OCI-LY3 (cell line): Measurements from ENCODE around the gene ENPP5.
"Not testable (repeated sequence)": the region's sequence is repeated elsewhere in the genome, so short reads cannot be mapped to it uniquely, and the experiment has no call there.

ENCODE experiments used
- H2AFZ ChIP-seq: fragments of 200-600, 300-600 bp; shearing (Covaris generic); 2 replicates; pipeline ENCODE4 v1.6.0; 2014; ENCODE audit warnings: antibody characterized with exemption, low read depth, low read length
- H3K27ac ChIP-seq: fragments of 200-600, 300-600 bp; sonication (generic); 2 replicates; pipeline ENCODE4 v1.5.1; 2014; ENCODE audit warnings: mild to moderate bottlenecking, low read length, moderate library complexity, mixed read lengths
- H3K27me3 ChIP-seq: fragments of 200-600, 300-600 bp; sonication (generic); 2 replicates; pipeline ENCODE4 v1.6.1; 2014; ENCODE audit warnings: low read depth, low read length, mixed read lengths
- H3K36me3 ChIP-seq: fragments of 200-600, 300-600 bp; sonication (generic); replicated peaks from 2 replicates; pipeline ENCODE3; 2014; ENCODE audit warnings: low read depth, low read length, mixed read lengths
- H3K4me1 ChIP-seq: fragments of 300-600, 200-600 bp; sonication (generic); 2 replicates; pipeline ENCODE4 v1.6.1; 2014; ENCODE audit warnings: low read length, mixed read lengths
- H3K4me2 ChIP-seq: fragments of 200-600, 300-600 bp; sonication (generic); 2 replicates; pipeline ENCODE4 v1.6.1; 2014; ENCODE audit warnings: low read length, mixed read lengths
- H3K4me3 ChIP-seq: fragments of 300-600, 200-600 bp; sonication (generic); 2 replicates; pipeline ENCODE4 v1.5.1; 2014; ENCODE audit warnings: antibody characterized with exemption, mild to moderate bottlenecking, low read length, moderate library complexity
- H3K79me2 ChIP-seq: fragments of 300-600, 200-600 bp; shearing (Covaris generic); 2 replicates; pipeline ENCODE4 v1.6.1; 2014; ENCODE audit warnings: mild to moderate bottlenecking, low read length, mixed read lengths
- H3K9ac ChIP-seq: fragments of 300-600, 200-600 bp; shearing (Covaris generic); 2 replicates; pipeline ENCODE4 v1.6.0; 2014; ENCODE audit warnings: mild to moderate bottlenecking, low read length, moderate library complexity
- H3K9me3 ChIP-seq: fragments of 200-600, 300-600 bp; shearing (Covaris generic); 2 replicates; pipeline ENCODE4 v1.6.1; 2014; ENCODE audit warnings: low read length, mixed read lengths; ENCODE audit not compliant: insufficient read depth
- H4K20me1 ChIP-seq: fragments of 200-600, 300-600 bp; sonication (generic); 2 replicates; pipeline ENCODE4 v1.6.1; 2016; ENCODE audit warnings: low read length, mixed read lengths; ENCODE audit not compliant: insufficient read depth
- EZH2phosphoT487 ChIP-seq: fragments of 200-600 bp; shearing (Covaris generic); IDR thresholded peaks from 2 replicates; pipeline ENCODE4 v1.6.1; 2018; ENCODE audit warnings: antibody characterized with exemption, mixed run types, low read depth
- TF ChIP-seq, protein P1 (sequence below): fragments of 200-600, 300-600 bp; sonication (generic); IDR thresholded peaks from 2 replicates; pipeline ENCODE4 v1.5.1; 2014; ENCODE audit warnings: antibody characterized with exemption, low read length, low read depth

ENPP5 gene

DNA sequence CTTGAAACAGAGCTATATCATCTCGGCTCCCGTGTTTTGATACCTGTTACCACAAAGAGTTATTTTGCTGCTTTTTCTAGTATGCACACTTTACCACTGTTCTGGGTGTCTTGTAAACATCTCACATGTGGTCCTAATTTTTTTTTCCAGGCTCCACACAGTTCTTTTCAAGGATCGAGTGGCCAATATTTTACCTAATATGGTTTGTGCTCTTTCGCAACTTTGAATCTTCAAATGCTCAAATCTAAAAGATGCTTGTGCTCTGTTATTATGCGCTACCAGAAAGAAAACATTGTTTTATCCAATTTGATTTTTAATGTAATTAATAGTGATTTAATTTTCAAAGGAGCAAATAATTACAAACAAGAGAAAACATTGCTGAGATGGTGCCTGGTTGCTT is 10.7 kb downstream of the ENPP5 start:
- H2AFZ ChIP-seq: no peak overlapping the region
- H3K4me1 ChIP-seq: no peaks in the 10 kb centered on the region
- TF ChIP-seq, protein P1, sequence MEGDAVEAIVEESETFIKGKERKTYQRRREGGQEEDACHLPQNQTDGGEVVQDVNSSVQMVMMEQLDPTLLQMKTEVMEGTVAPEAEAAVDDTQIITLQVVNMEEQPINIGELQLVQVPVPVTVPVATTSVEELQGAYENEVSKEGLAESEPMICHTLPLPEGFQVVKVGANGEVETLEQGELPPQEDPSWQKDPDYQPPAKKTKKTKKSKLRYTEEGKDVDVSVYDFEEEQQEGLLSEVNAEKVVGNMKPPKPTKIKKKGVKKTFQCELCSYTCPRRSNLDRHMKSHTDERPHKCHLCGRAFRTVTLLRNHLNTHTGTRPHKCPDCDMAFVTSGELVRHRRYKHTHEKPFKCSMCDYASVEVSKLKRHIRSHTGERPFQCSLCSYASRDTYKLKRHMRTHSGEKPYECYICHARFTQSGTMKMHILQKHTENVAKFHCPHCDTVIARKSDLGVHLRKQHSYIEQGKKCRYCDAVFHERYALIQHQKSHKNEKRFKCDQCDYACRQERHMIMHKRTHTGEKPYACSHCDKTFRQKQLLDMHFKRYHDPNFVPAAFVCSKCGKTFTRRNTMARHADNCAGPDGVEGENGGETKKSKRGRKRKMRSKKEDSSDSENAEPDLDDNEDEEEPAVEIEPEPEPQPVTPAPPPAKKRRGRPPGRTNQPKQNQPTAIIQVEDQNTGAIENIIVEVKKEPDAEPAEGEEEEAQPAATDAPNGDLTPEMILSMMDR: no peak
- no peak for TF ChIP-seq EZH2phosphoT487
- H3K9me3 ChIP-seq: no peaks in the 10 kb centered on the region
- no peaks in the 10 kb centered on the region for H4K20me1 ChIP-seq
- no peaks in the 10 kb centered on the region for H3K27me3 ChIP-seq
- no peak overlapping the region for H3K27ac ChIP-seq
- no peaks in the 10 kb centered on the region for H3K36me3 ChIP-seq
- H3K4me2 ChIP-seq: no peak overlapping the region
- no peak overlapping the region for H3K9ac ChIP-seq
- no peak overlapping the region for H3K4me3 ChIP-seq
- no peaks in the 10 kb centered on the region for H3K79me2 ChIP-seq

DNA sequence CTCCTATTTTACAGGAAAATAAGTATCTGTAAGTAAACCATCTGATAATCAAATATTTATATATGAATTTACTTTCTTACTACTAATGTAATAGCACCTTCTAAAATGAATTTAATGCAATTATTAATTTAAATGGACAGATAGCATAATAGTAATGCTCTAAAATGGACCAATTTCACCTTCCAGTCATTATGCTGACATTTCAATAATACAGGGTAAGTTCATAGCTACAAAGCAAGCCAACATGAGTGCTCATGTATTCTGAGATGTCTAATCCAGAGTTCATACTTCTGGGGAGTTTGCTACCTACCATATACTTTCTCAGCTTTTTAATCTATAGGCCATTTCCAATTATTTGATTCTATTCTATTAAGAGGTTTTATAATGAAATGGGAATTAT is 11.6 kb downstream of the ENPP5 start:
- no peak overlapping the region for H3K9ac ChIP-seq
- no peaks in the 10 kb centered on the region for H3K4me1 ChIP-seq
- H3K4me3 ChIP-seq: no peak overlapping the region
- H2AFZ ChIP-seq: no peak overlapping the region
- H3K27ac ChIP-seq: no peak overlapping the region
- no peaks in the 10 kb centered on the region for H4K20me1 ChIP-seq
- TF ChIP-seq, protein P1: no peak
- no peak for TF ChIP-seq EZH2phosphoT487
- no peaks in the 10 kb centered on the region for H3K79me2 ChIP-seq
- no peaks in the 10 kb centered on the region for H3K9me3 ChIP-seq
- no peaks in the 10 kb centered on the region for H3K27me3 ChIP-seq
- no peaks in the 10 kb centered on the region for H3K36me3 ChIP-seq
- no peak overlapping the region for H3K4me2 ChIP-seq

DNA sequence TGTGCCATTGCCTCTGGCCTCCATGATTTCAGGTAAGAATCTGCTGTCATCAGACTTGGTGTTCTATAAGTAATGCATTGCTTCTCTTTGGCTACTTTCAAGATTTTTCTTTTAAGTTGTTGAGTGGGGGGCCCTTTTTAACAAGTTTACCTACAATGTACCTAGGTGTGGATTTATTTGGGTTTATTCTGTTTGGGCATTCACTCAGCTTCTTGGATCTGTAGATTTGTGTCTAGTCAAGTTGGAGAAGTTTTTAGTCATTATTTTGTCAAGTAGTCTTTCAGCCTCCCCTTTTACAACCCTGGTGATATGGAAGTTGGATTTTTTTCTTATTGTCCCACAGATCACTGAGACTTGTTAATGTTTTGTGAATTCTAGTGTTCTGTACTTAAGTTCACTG is 14.1 kb downstream of the ENPP5 start:
- no peak overlapping the region for H3K4me2 ChIP-seq
- H3K9ac ChIP-seq: no peak overlapping the region
- no peaks in the 10 kb centered on the region for H3K79me2 ChIP-seq

DNA sequence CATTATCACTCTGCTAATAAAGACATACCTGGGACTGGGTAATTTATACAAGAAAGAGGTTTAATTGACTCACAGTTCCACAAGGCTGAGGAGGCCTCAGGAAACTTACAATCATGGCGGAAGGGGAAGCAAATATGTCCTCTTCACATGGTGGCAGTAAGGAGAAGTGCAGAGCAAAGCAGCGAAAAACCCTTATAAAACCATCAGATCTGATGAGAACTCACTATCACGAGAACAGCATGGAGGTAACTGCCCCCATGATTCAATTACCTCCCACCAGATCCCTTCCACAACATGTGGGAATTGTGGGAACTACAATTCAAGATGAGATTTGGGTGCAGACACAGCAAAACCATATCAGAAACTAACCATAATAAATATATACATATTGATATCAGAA is 21.7 kb downstream of the ENPP5 start:
- not testable (repeated sequence) for H3K4me1 ChIP-seq, H3K79me2 ChIP-seq, H3K9ac ChIP-seq, H3K27me3 ChIP-seq, H4K20me1 ChIP-seq, H3K9me3 ChIP-seq, H3K4me3 ChIP-seq, H3K36me3 ChIP-seq, H3K27ac ChIP-seq, H3K4me2 ChIP-seq, H2AFZ ChIP-seq

More for the DNA sequence above, 14.1 kb downstream of the ENPP5 start:
- no peaks in the 10 kb centered on the region for H3K27me3 ChIP-seq
- no peak overlapping the region for H3K27ac ChIP-seq
- H4K20me1 ChIP-seq: no peaks in the 10 kb centered on the region
- H3K4me1 ChIP-seq: no peaks in the 10 kb centered on the region
- H3K36me3 ChIP-seq: no peaks in the 10 kb centered on the region
- no peaks in the 10 kb centered on the region for H3K9me3 ChIP-seq
- H3K4me3 ChIP-seq: no peak overlapping the region
- no peak overlapping the region for H2AFZ ChIP-seq
- TF ChIP-seq, protein P1: no peak
- no peak for TF ChIP-seq EZH2phosphoT487

DNA sequence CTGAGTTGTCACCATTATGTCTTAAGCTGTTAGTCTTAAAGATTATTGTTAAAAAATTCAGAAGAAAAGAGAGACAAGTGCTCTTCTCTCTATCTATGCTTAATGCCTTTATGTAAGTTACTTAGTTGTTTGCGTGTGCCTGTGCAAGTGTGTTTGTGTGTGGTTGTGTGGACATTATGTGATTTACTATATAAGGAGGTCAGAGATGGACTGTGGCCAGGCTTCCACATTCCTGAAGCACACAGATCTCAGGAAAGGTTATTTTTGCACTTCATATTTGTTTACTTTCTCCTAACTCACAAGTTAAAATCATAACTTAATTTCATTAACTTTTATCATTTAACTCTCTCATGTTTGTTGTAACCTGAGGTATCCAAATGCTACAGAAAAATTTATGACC is 26.5 kb downstream of the ENPP5 start:
- no peak overlapping the region for H2AFZ ChIP-seq
- no peak for TF ChIP-seq EZH2phosphoT487
- TF ChIP-seq, protein P1: no peak

More for the DNA sequence above, 26.5 kb downstream of the ENPP5 start:
- no peaks in the 10 kb centered on the region; the same call in 1 of the 2 replicates for H4K20me1 ChIP-seq
- no peak overlapping the region for H3K4me2 ChIP-seq
- peaks cover 29% of the 10 kb centered on the region for H3K36me3 ChIP-seq
- no peaks in the 10 kb centered on the region for H3K27me3 ChIP-seq
- H3K9ac ChIP-seq: no peak overlapping the region
- peaks cover 10% of the 10 kb centered on the region for H3K79me2 ChIP-seq
- H3K4me3 ChIP-seq: no peak overlapping the region
- H3K4me1 ChIP-seq: no peaks in the 10 kb centered on the region
- H3K9me3 ChIP-seq: no peaks in the 10 kb centered on the region
- no peak overlapping the region for H3K27ac ChIP-seq
